ENCODE results near the gene HAP1.

DNA sequence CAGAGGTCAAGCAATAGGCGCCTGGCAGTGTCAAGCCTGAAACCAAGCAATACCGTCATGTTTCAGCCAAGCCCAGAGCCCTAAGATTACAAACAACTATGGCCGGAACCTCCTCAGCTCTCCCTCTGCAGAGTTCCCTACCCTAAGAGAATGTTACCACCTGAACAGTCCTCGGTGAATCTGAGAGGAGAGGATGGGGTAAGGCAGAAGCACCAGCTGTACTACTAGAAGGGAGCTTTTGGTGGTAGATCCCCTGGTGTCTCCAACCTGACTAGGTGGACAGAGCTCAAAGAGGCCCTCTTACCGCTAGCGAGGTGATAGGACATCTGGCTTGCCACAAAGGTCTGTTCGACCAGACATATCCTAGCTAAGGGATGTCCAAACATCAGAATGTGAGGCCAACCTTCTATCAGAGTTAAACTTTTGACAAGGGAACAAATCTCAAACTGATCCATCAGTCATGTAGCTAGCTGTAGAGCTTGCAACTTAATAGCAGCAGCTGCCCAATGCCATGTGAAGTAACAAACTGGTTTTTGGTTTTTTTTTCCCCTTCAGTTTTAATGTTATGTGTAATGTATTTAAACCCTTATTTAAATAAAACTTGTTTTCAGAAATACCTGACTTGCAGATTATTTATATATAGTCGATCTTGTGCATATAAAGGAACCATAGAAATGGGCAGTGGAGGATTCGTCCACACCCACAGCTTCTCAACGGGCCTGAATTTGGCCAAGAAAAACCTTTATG lies 43.2 kb downstream of the HAP1 start:
- TF ChIP-seq, protein P1, sequence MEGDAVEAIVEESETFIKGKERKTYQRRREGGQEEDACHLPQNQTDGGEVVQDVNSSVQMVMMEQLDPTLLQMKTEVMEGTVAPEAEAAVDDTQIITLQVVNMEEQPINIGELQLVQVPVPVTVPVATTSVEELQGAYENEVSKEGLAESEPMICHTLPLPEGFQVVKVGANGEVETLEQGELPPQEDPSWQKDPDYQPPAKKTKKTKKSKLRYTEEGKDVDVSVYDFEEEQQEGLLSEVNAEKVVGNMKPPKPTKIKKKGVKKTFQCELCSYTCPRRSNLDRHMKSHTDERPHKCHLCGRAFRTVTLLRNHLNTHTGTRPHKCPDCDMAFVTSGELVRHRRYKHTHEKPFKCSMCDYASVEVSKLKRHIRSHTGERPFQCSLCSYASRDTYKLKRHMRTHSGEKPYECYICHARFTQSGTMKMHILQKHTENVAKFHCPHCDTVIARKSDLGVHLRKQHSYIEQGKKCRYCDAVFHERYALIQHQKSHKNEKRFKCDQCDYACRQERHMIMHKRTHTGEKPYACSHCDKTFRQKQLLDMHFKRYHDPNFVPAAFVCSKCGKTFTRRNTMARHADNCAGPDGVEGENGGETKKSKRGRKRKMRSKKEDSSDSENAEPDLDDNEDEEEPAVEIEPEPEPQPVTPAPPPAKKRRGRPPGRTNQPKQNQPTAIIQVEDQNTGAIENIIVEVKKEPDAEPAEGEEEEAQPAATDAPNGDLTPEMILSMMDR (IDR thresholded peaks at IDR 0.05; ENCODE audit: low read length): no peak
- TF ChIP-seq EZH2phosphoT487 (IDR thresholded peaks at IDR 0.05; ENCODE audit: low read length): no peak
